ENCODE data around the gene FCHO1.

GRCh38 chr19:17829855-17830566 lies 78.7 kb downstream of the FCHO1 start:
- TF ChIP-seq CTCF (IDR thresholded peaks at IDR 0.05) = peak; percentile 47
- TF ChIP-seq ZFX (IDR thresholded peaks at IDR 0.05; ENCODE audit: borderline replicate concordance) = no peak
